HFF-Myc (cell line): ENCODE data around the gene SYNJ1.
"Not testable (repeated sequence)": the region's sequence is repeated elsewhere in the genome, so short reads cannot be mapped to it uniquely, and the experiment has no call there.

Experiments
- DNase-seq: peaks from one replicate; pipeline ENCODE4 v3.0.0-alpha.2; 2011; ENCODE audit warnings: low read depth; ENCODE audit errors: extremely low read depth
- H3K4me3 ChIP-seq: replicated peaks from 2 replicates; pipeline ENCODE4 v1.5.1; 2011; ENCODE audit warnings: low read depth, mild to moderate bottlenecking, control low read depth, low read length
- CTCF ChIP-seq: IDR thresholded peaks from 2 replicates; pipeline ENCODE4 v1.5.1; 2012; ENCODE audit warnings: mild to moderate bottlenecking, low read depth, low read length, control low read depth; ENCODE audit errors: missing control alignments

The SYNJ1 gene

DNA sequence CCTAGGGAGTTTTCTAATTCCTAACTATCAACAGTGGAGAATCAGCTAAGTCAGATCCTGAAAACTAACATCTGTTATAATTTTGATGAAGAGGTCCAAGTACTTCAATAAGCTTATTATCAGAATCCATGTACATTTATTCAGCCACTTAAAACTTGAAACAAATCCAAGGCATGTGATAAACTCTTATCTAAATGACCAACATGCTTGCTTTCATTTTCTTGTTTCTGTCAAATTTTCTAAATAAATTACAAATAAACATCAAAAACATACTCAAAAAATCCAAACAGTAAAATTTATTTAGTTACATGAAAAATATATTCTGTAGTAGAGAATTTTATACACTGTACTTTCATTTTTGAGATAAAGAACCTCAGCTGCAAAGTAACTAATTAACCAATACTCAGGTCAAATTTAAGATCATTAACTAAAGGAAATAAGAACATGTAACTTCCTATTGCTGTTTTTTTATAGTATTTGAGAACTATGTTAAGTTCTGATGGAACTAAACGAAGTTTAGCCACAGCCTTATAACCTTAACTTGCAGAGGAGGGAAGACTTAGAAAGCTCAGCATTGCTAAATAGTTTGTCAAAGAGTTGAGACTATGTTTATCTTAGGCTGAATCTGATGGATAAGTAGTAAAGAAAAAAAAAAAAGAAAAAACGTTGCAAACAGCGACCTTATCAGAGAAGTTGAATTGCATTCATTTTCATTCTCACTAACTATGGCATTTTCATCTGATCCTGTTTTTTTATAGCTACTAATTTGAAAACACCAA is 44.9 kb downstream of the SYNJ1 start:
- no peak overlapping the region for H3K4me3 ChIP-seq
- no peak for DNase-seq
- no peak for TF ChIP-seq CTCF

GRCh38 chr21:32674731-32675130 is 53.1 kb downstream of the SYNJ1 start:
- no peak for TF ChIP-seq CTCF
- no peak overlapping the region for H3K4me3 ChIP-seq
- no peak for DNase-seq

DNA sequence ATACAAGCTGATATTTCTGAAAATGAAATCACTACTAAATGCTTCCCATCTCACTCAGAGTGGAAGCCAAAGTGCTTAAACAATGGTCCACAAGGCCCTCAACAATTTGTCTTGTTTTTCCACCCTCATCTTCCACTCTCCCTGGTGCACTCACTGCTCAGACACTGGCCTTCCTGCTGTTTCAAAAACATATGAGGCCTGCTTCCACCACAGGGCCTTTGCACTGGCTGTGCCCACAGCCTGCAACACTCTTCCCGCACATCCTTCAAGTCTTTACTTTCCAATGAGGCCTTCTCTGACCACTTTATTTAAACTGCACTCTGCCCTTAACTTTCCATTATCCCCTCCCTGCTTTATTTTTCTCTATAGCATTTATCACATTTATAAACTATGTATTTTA is 53.8 kb downstream of the SYNJ1 start:
- DNase-seq, result no peak
- no peak overlapping the region for H3K4me3 ChIP-seq
- no peak for TF ChIP-seq CTCF

DNA sequence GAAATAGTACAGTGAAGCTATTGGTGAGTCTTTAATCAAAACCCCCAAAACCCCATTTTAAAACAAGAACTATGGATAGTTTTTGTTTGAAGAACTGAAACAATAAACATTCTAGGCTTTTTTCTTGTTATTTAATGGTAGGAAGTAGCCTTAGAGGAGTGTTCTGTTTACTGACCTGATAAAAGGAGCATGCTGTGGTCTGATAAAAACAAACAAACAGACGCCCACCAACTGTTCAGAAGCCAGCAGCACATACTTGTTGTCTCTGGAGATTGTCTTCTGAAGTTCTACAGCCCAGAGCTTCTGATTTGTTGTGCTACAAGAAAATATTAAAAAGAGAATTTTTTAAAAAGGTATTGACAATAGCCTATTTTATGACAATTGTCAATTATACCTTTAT is 61.6 kb downstream of the SYNJ1 start:
- no peak overlapping the region for H3K4me3 ChIP-seq
- DNase-seq, result no peak
- TF ChIP-seq CTCF, result no peak

DNA sequence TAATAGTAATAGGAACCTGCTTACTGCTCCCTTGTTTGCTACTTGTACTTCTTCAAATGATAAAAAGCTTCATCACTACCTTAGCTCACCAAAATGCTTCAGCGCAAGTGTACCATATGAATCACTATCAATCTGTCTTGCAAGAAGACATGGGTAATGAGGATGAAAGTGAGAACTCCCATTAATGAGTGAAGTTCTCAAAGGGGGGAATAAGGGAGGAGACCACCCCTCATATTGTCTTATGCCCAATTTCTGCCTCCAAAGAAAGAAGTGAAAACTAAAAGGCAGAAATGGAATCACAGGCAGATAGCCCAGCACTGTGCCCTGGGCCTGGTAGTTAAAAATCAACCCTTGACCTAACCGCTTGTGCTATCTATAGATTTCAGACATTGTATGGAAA is 63.7 kb downstream of the SYNJ1 start:
- not testable (repeated sequence) for DNase-seq, H3K4me3 ChIP-seq

DNA sequence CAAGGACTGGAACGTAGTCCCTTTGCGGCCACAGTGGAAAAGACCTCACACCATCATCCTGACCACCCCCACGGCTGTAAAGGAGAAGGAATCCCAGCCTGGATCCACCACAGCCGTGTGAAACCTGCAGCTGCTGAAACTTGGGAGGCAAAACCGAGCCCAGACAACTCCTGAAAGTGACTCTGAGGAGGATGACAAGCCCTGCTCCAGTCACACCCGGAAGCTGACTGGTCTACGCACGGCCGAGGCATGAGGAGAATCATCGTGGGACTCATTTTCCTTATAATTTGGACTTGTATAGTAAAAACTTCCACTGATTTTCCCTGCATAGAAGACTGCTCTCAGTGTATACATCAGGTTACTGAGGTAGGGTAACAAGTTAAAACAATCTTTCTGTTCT is 65.8 kb downstream of the SYNJ1 start:
- not testable (repeated sequence) for DNase-seq, H3K4me3 ChIP-seq

GRCh38 chr21:32661026-32661782 is 66.6 kb downstream of the SYNJ1 start:
- H3K4me3 ChIP-seq, DNase-seq: not testable (repeated sequence)

GRCh38 chr21:32658524-32658923 is 69.3 kb downstream of the SYNJ1 start:
- no peak for DNase-seq
- no peak overlapping the region for H3K4me3 ChIP-seq
- TF ChIP-seq CTCF, result no peak
